DND-41 (cell line): ENCODE data around the gene WDR93.

Experiments
- ATAC-seq: fragments of 200-7000 bp; cut with Tn5 transposase; 3 replicates; pipeline ENCODE4 v1.9.1; 2021; ENCODE audit warnings: low read depth; ENCODE audit not compliant: insufficient read depth
- DNase-seq: peaks from one replicate; pipeline ENCODE4 v3.0.0-alpha.2; 2020
- H2AFZ ChIP-seq: 2 replicates; pipeline ENCODE4 v1.6.0; 2012; ENCODE audit warnings: low read depth, low read length
- H3K27ac ChIP-seq: 2 replicates; pipeline ENCODE4 v1.5.1; 2012; ENCODE audit warnings: low read length, inconsistent platforms
- H3K27me3 ChIP-seq: fragments of 200-600 bp; sonication (generic); 2 replicates; pipeline ENCODE4 v1.6.0; 2012; ENCODE audit warnings: low read length, mild to moderate bottlenecking, inconsistent platforms; ENCODE audit not compliant: insufficient read depth, poor library complexity
- H3K36me3 ChIP-seq: 2 replicates; pipeline ENCODE4 v1.5.1; 2012; ENCODE audit warnings: low read length, inconsistent platforms; ENCODE audit not compliant: insufficient read depth
- H3K4me1 ChIP-seq: 2 replicates; pipeline ENCODE4 v1.5.1; 2012; ENCODE audit warnings: mild to moderate bottlenecking, low read length; ENCODE audit not compliant: insufficient read depth
- H3K4me2 ChIP-seq: 2 replicates; pipeline ENCODE4 v1.6.0; 2012; ENCODE audit warnings: mild to moderate bottlenecking, moderate library complexity, low read length, inconsistent platforms; ENCODE audit not compliant: insufficient read depth
- H3K4me3 ChIP-seq, 2 experiments: fragments of 200-600 bp in 1 of 2; shearing (Covaris generic) in 1 of 2; 2 replicates each; pipeline ENCODE4 v1.5.1; 2012 to 2016; ENCODE audit warnings: inconsistent platforms in 2 of 2, low read length in 2 of 2, mild to moderate bottlenecking in 2 of 2, low read depth in 1 of 2, moderate library complexity in 1 of 2
- H3K79me2 ChIP-seq: 2 replicates; pipeline ENCODE4 v1.6.0; 2012; ENCODE audit warnings: low read length, inconsistent platforms; ENCODE audit not compliant: insufficient read depth
- H3K9ac ChIP-seq: 2 replicates; pipeline ENCODE4 v1.6.0; 2012; ENCODE audit warnings: low read depth, mild to moderate bottlenecking, inconsistent platforms, low read length, moderate library complexity
- H3K9me3 ChIP-seq: 2 replicates; pipeline ENCODE4 v1.5.1; 2012; ENCODE audit warnings: low read length, moderate library complexity, mild to moderate bottlenecking, inconsistent platforms; ENCODE audit not compliant: insufficient read depth, severe bottlenecking
- H4K20me1 ChIP-seq: 2 replicates; pipeline ENCODE4 v1.6.0; 2012; ENCODE audit warnings: low read length; ENCODE audit not compliant: insufficient read depth
- EZH2 ChIP-seq: IDR thresholded peaks from 3 replicates; pipeline ENCODE4 v1.6.1; 2012; ENCODE audit warnings: borderline replicate concordance, low read depth, mild to moderate bottlenecking, moderate library complexity, low read length, inconsistent platforms; ENCODE audit not compliant: severe bottlenecking
- TF ChIP-seq, protein P1 (sequence below): IDR thresholded peaks from 2 replicates; pipeline ENCODE4 v1.5.1; 2012; ENCODE audit warnings: borderline replicate concordance, low read length, moderate library complexity, mild to moderate bottlenecking; ENCODE audit not compliant: poor library complexity, severe bottlenecking; ENCODE audit errors: extremely low read depth

Gene WDR93

DNA sequence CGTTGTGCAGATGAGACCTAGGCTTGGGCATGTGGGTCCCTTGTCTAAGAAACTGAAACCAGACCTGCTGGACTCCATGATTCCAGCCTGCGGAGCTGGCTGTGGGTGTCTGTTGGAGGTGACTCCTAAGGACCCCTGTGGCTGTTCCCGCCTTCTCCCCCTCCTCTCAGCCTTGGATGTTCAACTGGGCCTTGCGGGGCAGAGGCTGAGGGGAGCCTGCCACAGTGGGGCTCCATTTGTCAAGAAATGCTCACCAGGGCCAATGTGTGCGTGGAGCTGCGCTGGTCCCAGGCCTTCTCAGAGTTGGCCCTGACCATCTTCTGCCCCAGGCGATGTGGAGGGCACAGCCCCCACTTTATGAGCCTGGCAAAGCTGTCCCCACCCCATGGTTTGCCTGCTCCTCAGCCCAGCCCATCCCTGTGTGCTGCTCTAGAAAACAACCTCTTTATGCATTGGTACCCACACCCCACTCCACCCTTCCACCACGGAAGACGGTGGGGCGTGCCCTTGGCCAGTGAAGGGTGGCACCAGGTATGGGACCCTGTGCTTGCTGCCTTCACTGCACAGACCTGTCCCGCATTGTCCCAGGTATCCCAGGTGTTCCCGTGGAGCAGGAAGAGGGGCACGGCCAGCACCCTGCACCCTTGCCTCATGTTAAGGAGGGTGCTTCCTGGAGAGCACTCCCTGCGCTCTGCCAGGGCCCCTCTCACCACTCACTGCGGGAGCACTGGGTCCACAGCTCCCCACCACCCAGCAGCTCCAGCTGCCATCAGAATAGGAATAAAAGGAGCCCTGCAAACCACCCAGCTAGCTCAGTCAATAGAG lies 93.5 kb downstream of the WDR93 start:
- no peaks in the 10 kb centered on the region for H4K20me1 ChIP-seq
- H3K4me2 ChIP-seq = no peak overlapping the region
- H3K27me3 ChIP-seq = no peaks in the 10 kb centered on the region
- H3K79me2 ChIP-seq = no peaks in the 10 kb centered on the region
- no peaks in the 10 kb centered on the region for H3K36me3 ChIP-seq
- no peaks in the 10 kb centered on the region for H3K9me3 ChIP-seq
- no peak for TF ChIP-seq EZH2
- TF ChIP-seq, protein P1, sequence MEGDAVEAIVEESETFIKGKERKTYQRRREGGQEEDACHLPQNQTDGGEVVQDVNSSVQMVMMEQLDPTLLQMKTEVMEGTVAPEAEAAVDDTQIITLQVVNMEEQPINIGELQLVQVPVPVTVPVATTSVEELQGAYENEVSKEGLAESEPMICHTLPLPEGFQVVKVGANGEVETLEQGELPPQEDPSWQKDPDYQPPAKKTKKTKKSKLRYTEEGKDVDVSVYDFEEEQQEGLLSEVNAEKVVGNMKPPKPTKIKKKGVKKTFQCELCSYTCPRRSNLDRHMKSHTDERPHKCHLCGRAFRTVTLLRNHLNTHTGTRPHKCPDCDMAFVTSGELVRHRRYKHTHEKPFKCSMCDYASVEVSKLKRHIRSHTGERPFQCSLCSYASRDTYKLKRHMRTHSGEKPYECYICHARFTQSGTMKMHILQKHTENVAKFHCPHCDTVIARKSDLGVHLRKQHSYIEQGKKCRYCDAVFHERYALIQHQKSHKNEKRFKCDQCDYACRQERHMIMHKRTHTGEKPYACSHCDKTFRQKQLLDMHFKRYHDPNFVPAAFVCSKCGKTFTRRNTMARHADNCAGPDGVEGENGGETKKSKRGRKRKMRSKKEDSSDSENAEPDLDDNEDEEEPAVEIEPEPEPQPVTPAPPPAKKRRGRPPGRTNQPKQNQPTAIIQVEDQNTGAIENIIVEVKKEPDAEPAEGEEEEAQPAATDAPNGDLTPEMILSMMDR = no peak
- H3K9ac ChIP-seq = no peak overlapping the region
- H2AFZ ChIP-seq = no peak overlapping the region
- no peak overlapping the region for H3K27ac ChIP-seq
- H3K4me1 ChIP-seq = no peaks in the 10 kb centered on the region
- ATAC-seq = no peak
- H3K4me3 ChIP-seq = no peak overlapping the region
- no peak for DNase-seq

- Histone ChIP-seq H3K4me1 (no peaks in the 10 kb centered on the region), H3K27me3 (no peaks in the 10 kb centered on the region), H3K4me3 (no peak overlapping the region), H3K79me2 (no peaks in the 10 kb centered on the region), H3K27ac (no peak overlapping the region), H3K9me3 (no peaks in the 10 kb centered on the region), H3K4me2 (no peak overlapping the region), H3K9ac (no peak overlapping the region), H4K20me1 (no peaks in the 10 kb centered on the region), H2AFZ (no peak overlapping the region), H3K36me3 (no peaks in the 10 kb centered on the region)
- DNase-seq (no peak), ATAC-seq (no peak)
- no peak for TF ChIP-seq EZH2
- TF ChIP-seq, protein P1 = no peak
Observed at GRCh38 chr15:89784686-89784960, 94.0 kb downstream of the WDR93 start.

- Histone ChIP-seq H3K27me3 (no peaks in the 10 kb centered on the region), H2AFZ (no peak overlapping the region), H3K4me2 (no peak overlapping the region), H3K9me3 (no peaks in the 10 kb centered on the region), H3K9ac (no peak overlapping the region), H3K4me3 (no peak overlapping the region), H3K27ac (no peak overlapping the region), H3K4me1 (no peaks in the 10 kb centered on the region), H3K79me2 (no peaks in the 10 kb centered on the region), H4K20me1 (no peaks in the 10 kb centered on the region), H3K36me3 (no peaks in the 10 kb centered on the region)
- DNase-seq (no peak), ATAC-seq (no peak)
- TF ChIP-seq EZH2 = no peak
- TF ChIP-seq, protein P1 = no peak
Observed at GRCh38 chr15:89785064-89785773, 94.6 kb downstream of the WDR93 start.
